IPS-15b (cell line): ENCODE measurements around the gene ACOT4.
"Not testable (repeated sequence)": the region's sequence is repeated elsewhere in the genome, so short reads cannot be mapped to it uniquely, and the experiment has no call there.

Experiments used
- H3K27me3 ChIP-seq: one replicate; pipeline ENCODE4 v1.6.1; 2013; ENCODE audit warnings: low read length; ENCODE audit not compliant: control insufficient read depth, insufficient read depth
- H3K36me3 ChIP-seq: one replicate; pipeline ENCODE4 v1.6.1; 2013; ENCODE audit warnings: low read length; ENCODE audit not compliant: control insufficient read depth, insufficient read depth
- H3K4me1 ChIP-seq: one replicate; pipeline ENCODE4 v1.6.1; 2013; ENCODE audit warnings: mild to moderate bottlenecking, low read length; ENCODE audit not compliant: control insufficient read depth, insufficient read depth
- H3K4me3 ChIP-seq: one replicate; pipeline ENCODE4 v1.5.1; 2013; ENCODE audit warnings: low read depth, low read length
- H3K9ac ChIP-seq: one replicate; pipeline ENCODE4 v1.6.1; 2013; ENCODE audit warnings: low read depth, mild to moderate bottlenecking, low read length
- H3K9me3 ChIP-seq: one replicate; pipeline ENCODE4 v1.6.1; 2013; ENCODE audit warnings: mild to moderate bottlenecking, low read length; ENCODE audit not compliant: control insufficient read depth, insufficient read depth

ACOT4 gene

DNA sequence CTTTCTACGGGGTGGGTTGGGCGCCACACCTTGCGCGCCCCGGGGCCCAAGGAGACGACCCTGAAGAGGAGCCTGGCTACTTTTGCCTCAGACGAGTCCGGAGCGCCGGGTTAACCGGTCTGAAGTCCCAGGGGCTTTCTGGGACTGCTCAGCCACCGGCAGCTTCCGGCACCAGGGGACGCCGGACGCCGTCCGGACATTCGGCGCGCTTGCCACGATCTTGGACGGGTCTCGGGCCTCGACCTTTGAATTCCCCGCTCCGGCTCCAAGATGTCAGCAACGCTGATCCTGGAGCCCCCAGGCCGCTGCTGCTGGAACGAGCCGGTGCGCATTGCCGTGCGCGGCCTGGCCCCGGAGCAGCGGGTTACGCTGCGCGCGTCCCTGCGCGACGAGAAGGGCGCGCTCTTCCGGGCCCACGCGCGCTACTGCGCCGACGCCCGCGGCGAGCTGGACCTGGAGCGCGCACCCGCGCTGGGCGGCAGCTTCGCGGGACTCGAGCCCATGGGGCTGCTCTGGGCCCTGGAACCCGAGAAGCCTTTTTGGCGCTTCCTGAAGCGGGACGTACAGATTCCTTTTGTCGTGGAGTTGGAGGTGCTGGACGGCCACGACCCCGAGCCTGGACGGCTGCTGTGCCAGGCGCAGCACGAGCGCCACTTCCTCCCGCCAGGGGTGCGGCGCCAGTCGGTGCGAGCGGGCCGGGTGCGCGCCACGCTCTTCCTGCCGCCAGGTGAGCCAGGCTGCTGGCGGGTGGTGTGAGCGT is at the start of gene ACOT4:
ACOT4 (plus strand) TSS at position 184 of the 760 bp plus-strand sequence; CDS start at position 271, 87 bp downstream.
- H3K9ac ChIP-seq = peak within 1 kb of the TSS; percentile 89
- H3K27me3 ChIP-seq = peaks cover 19% of the 10 kb centered on the region
- no peaks in the 10 kb centered on the region for H3K36me3 ChIP-seq
- no peaks in the 10 kb centered on the region for H3K4me1 ChIP-seq
- H3K4me3 ChIP-seq = peak within 1 kb of the TSS; percentile 69
- H3K9me3 ChIP-seq = no peaks in the 10 kb centered on the region

- not testable (repeated sequence) for H3K4me3 ChIP-seq, H3K9me3 ChIP-seq, H3K4me1 ChIP-seq, H3K9ac ChIP-seq, H3K36me3 ChIP-seq, H3K27me3 ChIP-seq
These were observed 48.7 kb upstream of the ACOT4 start for GRCh38 chr14:73542961-73543360.

GRCh38 chr14:73545353-73545752 is 46.3 kb upstream of the ACOT4 start:
- H3K27me3 ChIP-seq, H3K36me3 ChIP-seq, H3K9me3 ChIP-seq: not testable (repeated sequence)

GRCh38 chr14:73549097-73549496 is 42.6 kb upstream of the ACOT4 start:
- not testable (repeated sequence) for H3K9me3 ChIP-seq, H3K4me1 ChIP-seq, H3K27me3 ChIP-seq

More at GRCh38 chr14:73545353-73545752, 46.3 kb upstream of the ACOT4 start:
- H3K9ac ChIP-seq, H3K4me3 ChIP-seq, H3K4me1 ChIP-seq: not testable (repeated sequence)

GRCh38 chr14:73549889-73550524 is 41.7 kb upstream of the ACOT4 start:
- not testable (repeated sequence) for H3K36me3 ChIP-seq, H3K4me3 ChIP-seq, H3K9me3 ChIP-seq, H3K9ac ChIP-seq, H3K27me3 ChIP-seq, H3K4me1 ChIP-seq

More at GRCh38 chr14:73549097-73549496, 42.6 kb upstream of the ACOT4 start:
- H3K36me3 ChIP-seq, H3K4me3 ChIP-seq, H3K9ac ChIP-seq: not testable (repeated sequence)

DNA sequence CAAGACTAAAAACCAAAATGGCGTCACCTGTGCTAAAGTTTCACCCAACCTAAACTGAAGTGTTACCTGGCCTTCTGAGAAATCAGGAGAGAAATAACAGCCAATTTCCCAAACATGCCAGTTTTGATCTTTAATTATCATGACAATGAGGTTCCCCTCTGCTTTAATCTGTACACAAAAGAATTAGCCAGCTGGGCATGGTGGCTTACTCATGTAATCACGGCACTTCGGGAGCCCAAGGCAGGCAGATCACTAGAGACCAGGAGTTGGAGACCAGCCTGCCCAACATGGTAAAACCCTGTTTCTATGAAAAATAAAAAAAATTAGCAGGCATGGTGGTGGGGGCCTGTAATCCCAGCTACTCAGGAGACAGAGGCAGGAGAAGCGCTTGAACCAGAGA is 37.8 kb upstream of the ACOT4 start:
- Histone ChIP-seq H3K36me3 (no peaks in the 10 kb centered on the region), H3K27me3 (no peaks in the 10 kb centered on the region), H3K9me3 (no peaks in the 10 kb centered on the region), H3K4me3 (no peak overlapping the region), H3K9ac (no peak overlapping the region), H3K4me1 (no peaks in the 10 kb centered on the region)

GRCh38 chr14:73557201-73557600 is 34.5 kb upstream of the ACOT4 start:
- not testable (repeated sequence) for H3K4me3 ChIP-seq, H3K9ac ChIP-seq, H3K9me3 ChIP-seq, H3K27me3 ChIP-seq, H3K4me1 ChIP-seq, H3K36me3 ChIP-seq

- not testable (repeated sequence) for H3K27me3 ChIP-seq, H3K9me3 ChIP-seq, H3K9ac ChIP-seq, H3K4me1 ChIP-seq, H3K36me3 ChIP-seq, H3K4me3 ChIP-seq
These were observed 33.4 kb upstream of the ACOT4 start for GRCh38 chr14:73558238-73558637.

GRCh38 chr14:73562256-73562655 is 29.4 kb upstream of the ACOT4 start:
- H3K4me3 ChIP-seq, H3K4me1 ChIP-seq, H3K9me3 ChIP-seq, H3K9ac ChIP-seq, H3K36me3 ChIP-seq, H3K27me3 ChIP-seq: not testable (repeated sequence)

- H3K9me3 ChIP-seq, H3K4me1 ChIP-seq, H3K36me3 ChIP-seq, H3K27me3 ChIP-seq, H3K9ac ChIP-seq, H3K4me3 ChIP-seq: not testable (repeated sequence)
These were observed 29.0 kb upstream of the ACOT4 start for GRCh38 chr14:73562696-73563095.

DNA sequence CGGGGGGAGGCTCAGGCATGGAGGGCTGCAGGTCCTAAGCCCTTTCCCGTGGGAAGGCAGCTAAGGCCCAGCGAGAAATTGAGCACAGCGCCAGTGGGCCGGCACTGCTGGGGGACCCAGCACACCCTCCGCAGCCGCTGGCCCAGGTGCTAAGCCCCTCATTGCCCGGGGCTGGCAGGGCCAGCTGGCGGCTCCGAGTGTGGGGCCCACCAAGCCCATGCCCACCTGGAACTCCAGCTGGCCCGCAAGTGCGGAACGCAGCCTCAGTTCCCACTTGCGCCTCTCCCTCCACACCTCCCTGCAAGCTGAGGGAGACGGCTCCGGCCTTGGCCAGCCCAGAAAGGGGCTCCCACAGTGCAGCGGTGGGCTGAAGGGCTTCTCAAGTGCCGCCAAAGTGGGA is 25.2 kb upstream of the ACOT4 start:
- H3K9ac ChIP-seq, H3K9me3 ChIP-seq, H3K36me3 ChIP-seq, H3K4me1 ChIP-seq, H3K27me3 ChIP-seq, H3K4me3 ChIP-seq: not testable (repeated sequence)

DNA sequence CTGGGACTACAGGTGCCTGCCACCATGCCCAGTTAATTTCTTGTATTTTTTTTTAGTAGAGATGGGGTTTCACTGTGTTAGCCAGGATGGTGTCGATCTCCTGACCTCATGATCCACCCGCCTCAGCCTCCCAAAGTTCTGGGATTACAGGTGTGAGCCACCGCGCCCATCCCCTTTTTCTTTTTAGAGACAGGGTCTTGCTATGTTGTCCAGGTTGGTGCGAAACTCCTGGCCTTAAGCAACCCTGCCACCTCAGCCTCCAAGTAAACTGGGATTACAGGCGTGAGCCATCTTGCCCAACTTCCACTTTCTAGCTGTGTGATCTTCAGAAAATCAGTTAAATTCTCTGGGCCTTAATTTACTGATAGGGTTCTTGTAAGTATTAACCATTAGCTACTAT is 24.7 kb upstream of the ACOT4 start:
- not testable (repeated sequence) for H3K9ac ChIP-seq, H3K4me3 ChIP-seq

More for the DNA sequence above, 24.7 kb upstream of the ACOT4 start:
- H3K9me3 ChIP-seq, H3K4me1 ChIP-seq, H3K27me3 ChIP-seq, H3K36me3 ChIP-seq: not testable (repeated sequence)
